VCaP (cell line): ENCODE measurements around the gene DNASE1L3.
"Not testable (repeated sequence)": the region's sequence is repeated elsewhere in the genome, so short reads cannot be mapped to it uniquely, and the experiment has no call there.

Experiments
- H3K27ac ChIP-seq: fragments of 450-650 bp; 2 replicates; pipeline ENCODE4 v1.5.1; 2017
- CTCF ChIP-seq: fragments of 450-650 bp; conservative IDR thresholded peaks from 2 replicates; pipeline ENCODE4 v1.5.1; 2017; ENCODE audit warnings: mild to moderate bottlenecking, moderate library complexity

The DNASE1L3 gene

GRCh38 chr3:58250093-58250707 is 39.4 kb upstream of the DNASE1L3 start:
- 0 out of 2 replicates have a peak, but pooled peaks have one; percentile 3 for TF ChIP-seq CTCF
- H3K27ac ChIP-seq: no peak overlapping the region

DNA sequence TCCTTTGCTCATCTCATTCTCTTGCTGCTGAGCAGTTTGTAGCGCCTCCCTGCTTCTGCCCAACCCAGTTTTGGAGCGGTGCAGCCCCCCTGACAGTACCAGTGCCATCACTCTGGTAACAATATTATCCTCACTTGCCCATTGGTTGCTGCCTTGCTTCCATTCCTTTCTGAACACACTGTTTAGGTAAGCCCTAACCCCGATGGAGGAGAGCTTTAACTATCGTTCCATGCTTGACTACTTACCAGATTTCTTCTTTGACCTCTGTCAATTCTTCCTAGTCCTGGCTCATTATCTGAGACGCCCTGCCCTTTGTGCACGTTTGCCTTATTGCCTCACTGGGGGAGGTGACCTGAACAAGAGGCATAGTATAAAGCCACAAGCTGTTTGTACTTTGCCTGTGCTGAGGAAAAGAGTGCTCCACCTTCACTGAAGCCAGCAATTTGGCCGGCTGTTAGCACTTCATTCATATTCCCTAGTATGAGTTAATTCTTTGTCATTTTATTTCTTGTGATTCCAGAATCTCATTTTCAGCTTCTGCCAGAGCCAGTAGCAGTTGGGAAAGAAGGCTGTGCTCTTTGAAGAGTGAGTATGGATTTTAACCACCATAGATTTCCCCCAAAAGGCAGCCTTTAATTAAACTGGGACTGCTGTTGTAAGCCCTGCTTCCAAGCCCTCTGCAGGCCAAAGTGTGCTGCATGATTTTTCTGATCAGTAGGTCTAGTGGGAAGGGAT is 38.8 kb upstream of the DNASE1L3 start:
- no peak overlapping the region for H3K27ac ChIP-seq
- TF ChIP-seq CTCF: peak; percentile 22; the same call in 1 of the 2 replicates

- H3K27ac ChIP-seq: no peak overlapping the region
- no peak for TF ChIP-seq CTCF
These were observed 35.6 kb upstream of the DNASE1L3 start for GRCh38 chr3:58246148-58247047.

GRCh38 chr3:58243976-58244585 is 33.3 kb upstream of the DNASE1L3 start:
- H3K27ac ChIP-seq: no peak overlapping the region
- TF ChIP-seq CTCF: no peak

DNA sequence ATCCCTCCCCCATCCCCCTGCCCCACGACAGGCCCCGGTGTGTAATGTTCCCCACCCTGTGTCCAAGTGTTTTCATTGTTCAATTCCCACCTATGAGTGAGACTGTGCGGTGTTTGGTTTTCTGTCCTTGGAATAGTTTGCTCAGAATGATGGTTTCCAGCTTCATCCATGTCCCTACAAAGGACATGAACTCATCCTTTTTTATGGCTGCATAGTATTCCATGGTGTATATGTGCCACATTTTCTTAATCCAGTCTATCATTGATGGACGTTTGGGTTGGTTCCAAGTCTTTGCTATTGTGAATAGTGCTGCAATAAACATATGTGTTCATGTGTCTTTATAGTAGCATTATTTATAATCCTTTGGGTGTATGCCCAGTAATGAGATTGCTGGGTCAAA is 32.1 kb upstream of the DNASE1L3 start:
- not testable (repeated sequence) for H3K27ac ChIP-seq

DNA sequence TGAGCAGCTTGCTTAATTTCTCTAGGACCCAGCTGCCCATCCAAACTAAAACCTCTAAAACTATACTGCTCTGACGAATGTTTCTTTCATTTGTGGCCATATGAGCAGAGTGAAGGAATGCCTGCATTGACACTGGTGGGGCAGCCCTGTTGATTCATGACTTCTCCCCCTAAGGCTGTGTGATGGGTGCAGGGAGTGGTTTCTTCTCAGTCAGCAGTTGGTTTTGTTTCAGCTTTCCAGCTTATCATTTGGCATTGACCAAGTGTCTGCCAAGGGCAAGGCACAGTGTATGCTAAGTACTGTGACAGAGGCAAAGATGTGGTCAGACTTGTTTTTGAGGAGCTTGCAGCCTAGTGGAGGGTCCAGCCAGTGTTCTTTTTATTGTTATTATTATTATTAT is 31.6 kb upstream of the DNASE1L3 start:
- TF ChIP-seq CTCF: no peak
- no peak overlapping the region for H3K27ac ChIP-seq

DNA sequence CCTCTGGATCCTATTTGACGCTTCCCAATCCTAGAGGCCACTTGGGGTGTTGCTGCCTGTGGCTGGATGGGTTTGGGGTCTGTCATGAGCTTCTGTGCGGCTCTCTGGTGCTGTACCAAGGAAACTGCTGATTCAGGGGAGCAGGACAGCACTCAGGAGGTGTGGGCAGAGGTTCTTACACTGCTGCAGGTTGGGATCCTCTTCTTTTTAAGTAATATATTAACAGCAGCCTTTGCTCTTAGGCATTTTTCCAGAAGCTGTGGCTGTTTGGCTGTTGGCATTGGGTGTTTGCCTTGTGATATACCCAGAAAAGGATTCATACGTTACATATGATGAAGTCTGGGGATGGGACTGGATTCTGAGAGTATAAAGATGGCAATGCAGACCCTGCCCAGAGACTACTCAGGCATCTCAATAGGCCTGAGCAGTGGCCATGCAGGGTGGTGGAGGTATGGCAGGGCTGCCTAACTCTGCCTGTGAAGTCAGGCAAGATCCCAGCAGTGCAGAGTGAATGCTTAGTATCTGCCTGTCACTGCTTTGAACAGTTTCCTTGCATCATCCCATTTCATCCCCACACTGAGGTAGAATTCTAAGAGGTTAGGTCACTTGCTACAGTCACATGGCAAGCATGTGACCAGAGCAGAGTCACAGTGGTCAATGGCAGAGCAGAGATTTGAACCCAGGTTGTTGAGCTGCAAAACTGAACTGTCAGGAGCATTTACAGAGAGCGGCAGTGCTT is 30.7 kb upstream of the DNASE1L3 start:
- no peak overlapping the region for H3K27ac ChIP-seq
- no peak for TF ChIP-seq CTCF
